ENCODE results near the gene CCDC120. TPM values are rescaled to one million over a fixed set of nuclear protein-coding genes. Genes with fewer than 3 reads are reported as not detected.

The CCDC120 gene
- total RNA-seq, 1 experiment from 2014 or later, result 14.5 TPM

DNA sequence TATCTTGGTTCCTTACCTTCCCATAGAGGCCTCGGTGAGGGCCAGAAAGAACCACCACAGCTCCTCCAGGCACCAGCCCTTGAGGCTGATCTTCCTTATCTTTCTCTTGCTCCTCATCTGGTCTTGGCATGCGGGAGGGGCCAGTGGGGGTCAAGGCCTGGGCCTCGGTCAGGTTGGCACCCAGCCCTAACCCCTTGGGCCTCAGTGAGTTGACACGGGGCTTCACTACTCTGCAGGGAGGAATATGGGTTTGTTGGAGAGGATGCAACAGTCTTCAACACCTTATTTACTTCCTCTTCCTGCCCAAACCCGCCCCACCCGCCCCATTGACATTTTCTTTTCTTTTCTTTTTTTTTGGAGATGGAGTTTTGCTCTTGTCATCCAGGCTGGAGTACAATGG, 58.8 kb downstream of the CCDC120 start:
- Histone ChIP-seq H4K20me1 (ENCODE audit: control insufficient read depth, insufficient read depth, insufficient read length) (no peaks in the 10 kb centered on the region), H3K79me2 (ENCODE audit: insufficient read depth, low read length) (no peaks in the 10 kb centered on the region), H4K91ac (ENCODE audit: insufficient read length, low read depth, low read length) (no peak overlapping the region), H3K4me1 (ENCODE audit: insufficient read depth, low read length) (no peaks in the 10 kb centered on the region), H2AFZ (ENCODE audit: low read length) (no peak overlapping the region), H3K56ac (ENCODE audit: insufficient read length, low read depth, low read length) (no peak overlapping the region), H2BK20ac (ENCODE audit: low read depth, low read length, poor library complexity, severe bottlenecking) (no peak overlapping the region), H2BK15ac (ENCODE audit: low read depth, low read length) (no peak overlapping the region), H2BK5ac (ENCODE audit: insufficient read length, low read length) (no peak overlapping the region), H3K79me1 (ENCODE audit: insufficient read depth, low read depth, low read length, poor library complexity, severe bottlenecking) (peaks cover 2% of the 10 kb centered on the region), H4K5ac (ENCODE audit: insufficient read length, low read depth, low read length) (no peak overlapping the region), H2AK5ac (ENCODE audit: insufficient read length, low read length) (no peak overlapping the region), H3K9ac (ENCODE audit: extremely low read depth, insufficient read length, low read length) (no peak overlapping the region), H3K14ac (ENCODE audit: insufficient read depth, low read length) (no peak overlapping the region), H3K18ac (ENCODE audit: insufficient read length, low read depth, low read length) (no peak overlapping the region), H3K9me3 (ENCODE audit: control insufficient read depth, low read depth, low read length) (peaks cover 10% of the 10 kb centered on the region), H4K8ac (replicated peaks; ENCODE audit: insufficient read length, low read depth, low read length) (no peak overlapping the region), H3K27ac (ENCODE audit: insufficient read length, low read depth, low read length) (no peak overlapping the region), H3K4ac (ENCODE audit: low read depth, low read length) (no peak overlapping the region), H2BK12ac (ENCODE audit: insufficient read length, low read depth, low read length) (no peak overlapping the region), H3K23ac (ENCODE audit: insufficient read length, low read depth, low read length) (no peak overlapping the region), H3K4me2 (ENCODE audit: insufficient read depth, insufficient read length, low read length) (no peak overlapping the region), H3T11ph (ENCODE audit: low read length) (no peak overlapping the region), H2BK120ac (ENCODE audit: low read depth, low read length, poor library complexity, severe bottlenecking) (no peak overlapping the region), H3K27me3 (ENCODE audit: insufficient read depth, low read length) (no peaks in the 10 kb centered on the region), H3K23me2 (ENCODE audit: insufficient read length, low read depth, low read length, poor library complexity, severe bottlenecking) (no peaks in the 10 kb centered on the region)
- DNase-seq, result no peak
- Mint-ChIP-seq H3K27ac (no peak overlapping the region), H3K27me3 (ENCODE audit: low read depth) (no peaks in the 10 kb centered on the region; the same call in 1 of the 2 replicates), H3K4me3 (no peak overlapping the region), H3K36me3 (ENCODE audit: insufficient read depth in 1 of 3, low read depth in 3 of 3) (peaks cover 35 to 59% (median 56%) of the 10 kb centered on the region in 3 experiments), H3K9me3 (peaks cover 74 to 78% of the 10 kb centered on the region in 2 experiments), H3K4me1 (no peaks in the 10 kb centered on the region; a peak in 1 of 4 replicates)
- TF ChIP-seq, protein P1, sequence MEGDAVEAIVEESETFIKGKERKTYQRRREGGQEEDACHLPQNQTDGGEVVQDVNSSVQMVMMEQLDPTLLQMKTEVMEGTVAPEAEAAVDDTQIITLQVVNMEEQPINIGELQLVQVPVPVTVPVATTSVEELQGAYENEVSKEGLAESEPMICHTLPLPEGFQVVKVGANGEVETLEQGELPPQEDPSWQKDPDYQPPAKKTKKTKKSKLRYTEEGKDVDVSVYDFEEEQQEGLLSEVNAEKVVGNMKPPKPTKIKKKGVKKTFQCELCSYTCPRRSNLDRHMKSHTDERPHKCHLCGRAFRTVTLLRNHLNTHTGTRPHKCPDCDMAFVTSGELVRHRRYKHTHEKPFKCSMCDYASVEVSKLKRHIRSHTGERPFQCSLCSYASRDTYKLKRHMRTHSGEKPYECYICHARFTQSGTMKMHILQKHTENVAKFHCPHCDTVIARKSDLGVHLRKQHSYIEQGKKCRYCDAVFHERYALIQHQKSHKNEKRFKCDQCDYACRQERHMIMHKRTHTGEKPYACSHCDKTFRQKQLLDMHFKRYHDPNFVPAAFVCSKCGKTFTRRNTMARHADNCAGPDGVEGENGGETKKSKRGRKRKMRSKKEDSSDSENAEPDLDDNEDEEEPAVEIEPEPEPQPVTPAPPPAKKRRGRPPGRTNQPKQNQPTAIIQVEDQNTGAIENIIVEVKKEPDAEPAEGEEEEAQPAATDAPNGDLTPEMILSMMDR (conservative IDR thresholded peaks at IDR 0.05), result no peak
- no CpG with 5 or more reads among the region's 6 CpGs for WGBS (ENCODE audit: extremely low coverage, insufficient read length, low lambda C conversion rate)

Other genes starting within 250 kb of the CCDC120 start
- gene ERAS, start 232.5 kb upstream of the CCDC120 start, total RNA-seq (2021), result 0.18 TPM in 1 of 2 replicates, not detected in the other
- gene PCSK1N, start 223.4 kb upstream of the CCDC120 start, total RNA-seq (2021), result 3.9 and 4.0 TPM in 2 replicates
- gene TIMM17B, start 161.2 kb upstream of the CCDC120 start, total RNA-seq (2021), result 89.0 and 89.7 TPM in 2 replicates
- gene PQBP1, start 161.1 kb upstream of the CCDC120 start, total RNA-seq (2021), result 87.5 and 87.9 TPM in 2 replicates
- 29.1 and 32.9 TPM in 2 replicates for gene SLC35A2, start 147.4 kb upstream of the CCDC120 start, total RNA-seq (2021)
- 154 and 163 TPM in 2 replicates for gene PIM2, start 140.0 kb upstream of the CCDC120 start, total RNA-seq (2021)
- 62.5 and 62.6 TPM in 2 replicates for gene OTUD5, start 101.4 kb upstream of the CCDC120 start, total RNA-seq (2021)
- 5.7 and 7.0 TPM in 2 replicates for gene KCND1, start 87.2 kb upstream of the CCDC120 start, total RNA-seq (2021)
- 70.1 and 71.8 TPM in 2 replicates for gene GRIPAP1, start 56.7 kb upstream of the CCDC120 start, total RNA-seq (2021)
- 58.9 and 59.8 TPM in 2 replicates for gene TFE3, start 15.6 kb upstream of the CCDC120 start, total RNA-seq (2021)
- 12.2 and 13.4 TPM in 2 replicates for gene PRAF2, start 15.0 kb downstream of the CCDC120 start, total RNA-seq (2021)
- gene WDR45, start 20.9 kb downstream of the CCDC120 start, total RNA-seq (2021), result 31.5 and 35.8 TPM in 2 replicates
- 15.8 and 17.1 TPM in 2 replicates for gene GPKOW, start 64.7 kb downstream of the CCDC120 start, total RNA-seq (2021)
- gene MAGIX, start 103.8 kb downstream of the CCDC120 start, total RNA-seq (2021), result 1.3 and 1.9 TPM in 2 replicates
- 11.7 and 12.1 TPM in 2 replicates for gene PLP2, start 112.9 kb downstream of the CCDC120 start, total RNA-seq (2021)
- gene PRICKLE3, start 127.4 kb downstream of the CCDC120 start, total RNA-seq (2021), result 9.7 and 12.2 TPM in 2 replicates
- gene SYP, start 141.2 kb downstream of the CCDC120 start, total RNA-seq (2021), result 1.8 and 2.1 TPM in 2 replicates
- gene CACNA1F, start 174.3 kb downstream of the CCDC120 start, total RNA-seq (2021), result 0.94 and 1.4 TPM in 2 replicates
- gene CCDC22, start 176.5 kb downstream of the CCDC120 start, total RNA-seq (2021), result 12.1 and 12.2 TPM in 2 replicates
- gene FOXP3, start 205.7 kb downstream of the CCDC120 start, total RNA-seq (2021), result 0.68 and 0.81 TPM in 2 replicates
- 6.9 and 7.3 TPM in 2 replicates for gene PPP1R3F, start 210.8 kb downstream of the CCDC120 start, total RNA-seq (2021)
- gene GAGE10, start 244.6 kb downstream of the CCDC120 start, total RNA-seq (2021), result not detected in 2 replicates

All from H9 (cell line).